Spleen (tissue), 11 donors: ENCODE data around the gene CHMP4A. TPM values are rescaled to one million over a fixed set of nuclear protein-coding genes. Genes with fewer than 3 reads are reported as not detected.
A peak's percentile ranks its signal among the peaks of the same experiment; 100 is the strongest.
"Not testable (repeated sequence)": the region's sequence is repeated elsewhere in the genome, so short reads cannot be mapped to it uniquely, and the experiment has no call there.

Experiments
- DNase-seq: peaks from one replicate; pipeline ENCODE4 v3.0.0-alpha.2; 2020
- H3K27ac ChIP-seq, 8 donors: fragments of 200-600 bp; sonication (generic) in 7 of 8; 1 replicate in 4 of 8; 2 replicates in 4 of 8; pipeline versions ENCODE4 v1.5.0 to v1.8.0; 2016 to 2021; ENCODE audit warnings: inconsistent platforms in 4 of 8, mild to moderate bottlenecking in 4 of 8, moderate library complexity in 1 of 8
- H3K27me3 ChIP-seq, 7 donors: fragments of 200-600 bp; sonication (generic) in 6 of 7; replicated peaks in 1 of 7; 1 replicate in 4 of 7; 2 replicates in 3 of 7; pipeline versions ENCODE4 v1.5.0 to v1.8.0; 2016 to 2021; ENCODE audit warnings: inconsistent platforms in 3 of 7, mild to moderate bottlenecking in 1 of 7
- H3K36me3 ChIP-seq, 6 donors: fragments of 200-600 bp; sonication (generic) in 5 of 6; 1 replicate in 4 of 6; 2 replicates in 2 of 6; pipeline versions ENCODE4 v1.5.0 to v1.8.0; 2016 to 2021; ENCODE audit warnings: inconsistent platforms in 2 of 6
- H3K4me1 ChIP-seq, 6 donors: fragments of 200-600 bp; sonication (generic) in 5 of 6; 1 replicate in 3 of 6; 2 replicates in 3 of 6; pipeline versions ENCODE4 v1.5.0 to v1.8.0; 2016 to 2021; ENCODE audit warnings: inconsistent platforms in 3 of 6
- H3K4me3 ChIP-seq, 8 donors: fragments of 200-600 bp; sonication (generic) in 7 of 8; 1 replicate in 4 of 8; 2 replicates in 4 of 8; pipeline versions ENCODE4 v1.5.0 to v1.8.0; 2016 to 2021; ENCODE audit warnings: inconsistent platforms in 4 of 8, mild to moderate bottlenecking in 4 of 8, moderate library complexity in 2 of 8
- H3K9me3 ChIP-seq, 8 donors: fragments of 200-600 bp; sonication (generic) in 7 of 8; 1 replicate in 4 of 8; 2 replicates in 4 of 8; pipeline versions ENCODE4 v1.5.0 to v1.8.0; 2016 to 2021; ENCODE audit warnings: inconsistent platforms in 4 of 8
- CTCF ChIP-seq, 11 experiments: fragments of 200-600 bp in 7 of 11; fragments of 450-650 bp in 4 of 11; sonication (generic) in 4 of 11; IDR thresholded peaks in 8 of 11; conservative IDR thresholded peaks in 3 of 11; 1 replicate in 7 of 11; 2 replicates in 4 of 11; pipeline versions ENCODE4 v1.4.0 to v1.8.0; 2016 to 2021; ENCODE audit warnings: antibody characterized with exemption in 11 of 11, inconsistent platforms in 4 of 11, mild to moderate bottlenecking in 1 of 11
- POLR2A ChIP-seq, 3 donors: fragments of 450-650 bp; IDR thresholded peaks; one replicate each; pipeline ENCODE4 v1.5.1; 2017; ENCODE audit warnings: antibody characterized with exemption in 3 of 3, mild to moderate bottlenecking in 1 of 3
- POLR2AphosphoS5 ChIP-seq, 3 donors: sonication (generic); formaldehyde crosslinking; IDR thresholded peaks; one replicate each; pipeline ENCODE4 v1.5.1; 2017; ENCODE audit warnings: antibody characterized with exemption in 3 of 3
- WGBS, 5 donors: extraction: QIAGEN DNeasy Blood & Tissue Kit in 3 of 5; methylation state at CpG; one replicate each; pipeline versions ENCODE4 v1.1.5 to v1.1.7; 2013 to 2018; 5-methylcytosine and 5-hydroxymethylcytosine counted together
- intact Hi-C: fragments of 100-400 bp; cut with DNase I; formaldehyde crosslinking; loops from one replicate; pipeline ENCODE4 v1.15.0; 2023; ENCODE audit warnings: low total_unique reads
- polyA plus RNA-seq, 3 donors: library from polyadenylated mRNA; stranded (reverse); fragments of 200-250 nt; gene quantifications; one replicate each; pipeline ENCODE4 v1.2.1, GENCODE V29; 2013
- total RNA-seq, 7 donors: library from RNA; depleted of rRNA in 3 of 7; stranded (reverse); fragments of >200 nt in 3 of 7; fragmentation: NEBNext Ultra II Directional in 4 of 7; extraction: Animal tissue kit (Norgen Biotek cat#: 25700) in 4 of 7; gene quantifications; one replicate each; pipeline versions ENCODE4 v1.1.0 to v1.2.1, GENCODE V29; 2016 to 2021
- donor health status: healthy with polysubstance abuse.
- donor health status: DM: no; HTN: no; CAD: no; lungs with moderate emphysema.
- donor health status: DM: no; HTN: no; CAD: no.
- donor health status: Bipolar disorder and iron deficiency.
- donor health status: healthy.
- donor health status: DM: no; HTN: no; CAD: no.
- donor health status: DM: yes; HTN: yes; CAD: no.

Gene CHMP4A
- total and polyA plus RNA-seq, 10 donors: 53.3 to 149 (median 63.4) TPM

GRCh38 chr14:24219080-24219479 lies 5.8 kb upstream of the CHMP4A start:
- no peaks in the 10 kb centered on the region for H3K9me3 ChIP-seq

GRCh38 chr14:24216876-24217275 lies 3.6 kb upstream of the CHMP4A start:
- Histone ChIP-seq H3K4me1 (peaks cover 22 to 43% (median 38%) of the 10 kb centered on the region in 6 donors), H3K36me3 (peaks cover 0 to 29% (median 7%) of the 10 kb centered on the region in 6 donors), H3K27ac (peak overlapping the region in 3 of 8 donors; percentile 98 to 99 (median 98))
- 84 to 100% (median 96%) methylated on average over 1 of the region's 1 CpG for WGBS, 5 donors
- DNase-seq, intact Hi-C loops, H3K9me3 ChIP-seq, H3K27me3 ChIP-seq, H3K4me3 ChIP-seq: not testable (repeated sequence)

More at GRCh38 chr14:24219080-24219479, 5.8 kb upstream of the CHMP4A start:
- intact Hi-C loops: no loop called here
- Histone ChIP-seq H3K36me3 (peaks cover 0 to 27% (median 7%) of the 10 kb centered on the region in 6 donors), H3K27me3 (no peaks in the 10 kb centered on the region), H3K27ac (no peak overlapping the region), H3K4me3 (no peak overlapping the region), H3K4me1 (peaks cover 12 to 26% (median 22%) of the 10 kb centered on the region in 6 donors)
- no peak for TF ChIP-seq CTCF (IDR thresholded peaks at IDR 0.05 in 8 of 11, conservative IDR thresholded peaks at IDR 0.05 in 3 of 11)
- TF ChIP-seq POLR2AphosphoS5 (IDR thresholded peaks at IDR 0.05): no peak
- no peak for TF ChIP-seq POLR2A (IDR thresholded peaks at IDR 0.05)
- no peak for DNase-seq
- WGBS, 5 donors: 88 to 96% (median 95%) methylated on average over 4 of the region's 4 CpGs

- DNase-seq: no peak
- intact Hi-C loops: no loop called here
- TF ChIP-seq CTCF (IDR thresholded peaks at IDR 0.05 in 8 of 11, conservative IDR thresholded peaks at IDR 0.05 in 3 of 11) (no peak), POLR2A (IDR thresholded peaks at IDR 0.05) (no peak), POLR2AphosphoS5 (IDR thresholded peaks at IDR 0.05) (no peak)
- Histone ChIP-seq H3K36me3 (peaks cover 0 to 34% (median 10%) of the 10 kb centered on the region in 6 donors), H3K4me3 (peak overlapping the region in 2 of 8 donors; percentile 69 to 96), H3K4me1 (peaks cover 24 to 48% (median 43%) of the 10 kb centered on the region in 6 donors), H3K27ac (peak overlapping the region; percentile 91 to 99 (median 96)), H3K9me3 (no peaks in the 10 kb centered on the region), H3K27me3 (no peaks in the 10 kb centered on the region)
- WGBS, 5 donors: 83 to 92% (median 88%) methylated on average over 2 of the region's 2 CpGs
Observed at GRCh38 chr14:24216345-24216699, 3.0 kb upstream of the CHMP4A start.

GRCh38 chr14:24215495-24216344 lies 2.4 kb upstream of the CHMP4A start, which contains the start of gene MDP1:
TSS of gene MDP1 (minus strand) at chr14:24216066. CDS start at chr14:24215955, 111 bp downstream.
- H3K4me1 ChIP-seq: peaks cover 24 to 54% (median 48%) of the 10 kb centered on the region in 6 donors
- 0 to 1% (median 0%) methylated on average over 32 to 40 of the region's 40 CpGs for WGBS, 5 donors
- H3K9me3 ChIP-seq: no peaks in the 10 kb centered on the region
- TF ChIP-seq POLR2AphosphoS5 (IDR thresholded peaks at IDR 0.05): peak; percentile 96 to 97 (median 97)
- TF ChIP-seq CTCF (IDR thresholded peaks at IDR 0.05 in 8 of 11, conservative IDR thresholded peaks at IDR 0.05 in 3 of 11): peak in 10 of 11 experiments; percentile 38 to 79 (median 73)
- TF ChIP-seq POLR2A (IDR thresholded peaks at IDR 0.05): peak in 2 of 3 donors; percentile 19 to 77
- intact Hi-C loops: no loop called here
- H3K4me3 ChIP-seq: peak within 1 kb of the TSS; percentile 60 to 96 (median 77)
- peaks cover 0 to 40% (median 15%) of the 10 kb centered on the region in 6 donors for H3K36me3 ChIP-seq
- no peaks in the 10 kb centered on the region for H3K27me3 ChIP-seq
- H3K27ac ChIP-seq: peak within 1 kb of the TSS; percentile 91 to 99 (median 96)
- peak; percentile 97 for DNase-seq
